Tibial nerve (tissue), 4 donors: Measurements from ENCODE around the gene ANKRD22. TPM values are rescaled to one million over a fixed set of nuclear protein-coding genes. Genes with fewer than 3 reads are reported as not detected.
A peak's percentile ranks its signal among the peaks of the same experiment; 100 is the strongest.

Experiments
- DNase-seq, 2 donors: peaks; one replicate each; pipeline ENCODE4 v3.0.0-alpha.2; 2019; ENCODE audit warnings: low spot score in 2 of 2
- H3K27ac ChIP-seq, 4 donors: fragments of 200-600 bp; sonication (generic) in 3 of 4; one replicate each; pipeline ENCODE4 v1.5.1; 2017 to 2019; ENCODE audit warnings: mild to moderate bottlenecking in 1 of 4
- H3K27me3 ChIP-seq, 2 donors: fragments of 200-600 bp; sonication (generic) in 1 of 2; one replicate each; pipeline versions ENCODE4 v1.5.1 to v1.6.0; 2017 to 2019
- H3K36me3 ChIP-seq, 3 donors: fragments of 200-600 bp; sonication (generic); one replicate each; pipeline ENCODE4 v1.5.1; 2018 to 2019
- H3K4me1 ChIP-seq, 4 donors: fragments of 200-600 bp; sonication (generic) in 3 of 4; one replicate each; pipeline ENCODE4 v1.5.1; 2017 to 2019
- H3K4me3 ChIP-seq, 4 donors: fragments of 200-600 bp; sonication (generic) in 3 of 4; one replicate each; pipeline ENCODE4 v1.5.1; 2017 to 2019; ENCODE audit warnings: mild to moderate bottlenecking in 1 of 4, moderate library complexity in 1 of 4
- H3K9me3 ChIP-seq, 4 donors: fragments of 200-600 bp; sonication (generic) in 3 of 4; one replicate each; pipeline ENCODE4 v1.5.1; 2017 to 2019
- CTCF ChIP-seq, 5 experiments: fragments of 200-600 bp in 3 of 5; fragments of 450-650 bp in 2 of 5; sonication (generic) in 3 of 5; IDR thresholded peaks; one replicate each; pipeline ENCODE4 v1.5.1; 2016 to 2019; ENCODE audit warnings: antibody characterized with exemption in 5 of 5, mild to moderate bottlenecking in 3 of 5, moderate library complexity in 2 of 5
- EP300 ChIP-seq, 2 donors: sonication (generic); formaldehyde crosslinking; IDR thresholded peaks; one replicate each; pipeline ENCODE4 v1.6.1; 2017; ENCODE audit warnings: antibody characterized with exemption in 2 of 2, mild to moderate bottlenecking in 1 of 2
- POLR2A ChIP-seq, 2 donors: fragments of 450-650 bp; IDR thresholded peaks; one replicate each; pipeline ENCODE4 v1.6.1; 2017; ENCODE audit warnings: antibody characterized with exemption in 2 of 2, mild to moderate bottlenecking in 2 of 2, moderate library complexity in 2 of 2
- WGBS, 2 donors: methylation state at CpG; one replicate each; pipeline ENCODE4 v1.1.5; 2018; 5-methylcytosine and 5-hydroxymethylcytosine counted together
- total RNA-seq, 4 donors: library from RNA; depleted of rRNA; stranded (reverse); fragments of >200 nt; gene quantifications; one replicate each; pipeline ENCODE4 v1.1.0, GENCODE V29; 2016

Gene ANKRD22
- total RNA-seq, 4 donors from 2014 or later = not detected

GRCh38 chr10:88895250-88895649, 43.6 kb upstream of the ANKRD22 start:
- Histone ChIP-seq H3K27me3 (no peaks in the 10 kb centered on the region), H3K36me3 (no peaks in the 10 kb centered on the region), H3K4me1 (peaks cover 0 to 39% (median 17%) of the 10 kb centered on the region in 4 donors), H3K4me3 (no peak overlapping the region), H3K27ac (no peak overlapping the region), H3K9me3 (no peaks in the 10 kb centered on the region)
- 61 to 62% methylated on average over 1 of the region's 1 CpG for WGBS, 2 donors
- no peak for TF ChIP-seq EP300 (IDR thresholded peaks at IDR 0.05)
- TF ChIP-seq CTCF (IDR thresholded peaks at IDR 0.05) = no peak
- no peak for TF ChIP-seq POLR2A (IDR thresholded peaks at IDR 0.05)
- no peak for DNase-seq

DNA sequence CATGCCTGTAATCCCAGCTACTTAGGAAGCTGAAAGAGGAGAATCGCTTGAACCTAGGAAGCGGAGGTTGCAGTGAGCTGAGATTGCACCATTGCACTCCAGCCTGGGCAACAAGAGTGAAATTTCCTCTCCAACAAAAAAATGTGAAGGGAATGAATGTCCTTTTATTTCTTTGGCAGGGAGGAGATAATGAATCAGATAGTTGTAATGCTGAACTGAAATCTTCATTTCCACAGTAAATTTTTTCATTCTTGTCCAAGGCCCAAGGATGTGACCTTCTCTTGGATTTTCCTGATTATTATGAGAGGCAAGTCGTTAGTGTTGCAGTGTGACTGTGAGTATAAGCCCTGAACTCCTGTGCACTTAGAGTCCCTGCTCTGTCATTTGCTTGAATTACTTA, 42.0 kb upstream of the ANKRD22 start:
- WGBS, 2 donors = 48 to 52% methylated on average over 3 of the region's 3 CpGs
- Histone ChIP-seq H3K4me1 (peaks cover 0 to 34% (median 15%) of the 10 kb centered on the region in 4 donors), H3K27ac (peak overlapping the region in 2 of 4 donors; percentile 11 to 30), H3K27me3 (no peaks in the 10 kb centered on the region), H3K36me3 (no peaks in the 10 kb centered on the region), H3K9me3 (no peaks in the 10 kb centered on the region), H3K4me3 (no peak overlapping the region)
- peak in 1 of 2 donors; percentile 21 for TF ChIP-seq EP300 (IDR thresholded peaks at IDR 0.05)
- no peak for TF ChIP-seq CTCF (IDR thresholded peaks at IDR 0.05)
- no peak for DNase-seq

GRCh38 chr10:88892222-88892967, 40.8 kb upstream of the ANKRD22 start:
- Histone ChIP-seq H3K9me3 (no peaks in the 10 kb centered on the region), H3K4me1 (peaks cover 0 to 22% (median 12%) of the 10 kb centered on the region in 4 donors), H3K4me3 (no peak overlapping the region), H3K27me3 (no peaks in the 10 kb centered on the region), H3K27ac (no peak overlapping the region), H3K36me3 (no peaks in the 10 kb centered on the region)
- no peak for DNase-seq
- WGBS, 2 donors = 54% methylated on average over 2 of the region's 2 CpGs
- TF ChIP-seq CTCF (IDR thresholded peaks at IDR 0.05) = no peak
- no peak for TF ChIP-seq POLR2A (IDR thresholded peaks at IDR 0.05)
- no peak for TF ChIP-seq EP300 (IDR thresholded peaks at IDR 0.05)

GRCh38 chr10:88890681-88891381, 39.2 kb upstream of the ANKRD22 start:
- WGBS, 2 donors = 90 to 94% methylated on average over 4 of the region's 4 CpGs
- H3K27ac ChIP-seq = no peak overlapping the region

More at GRCh38 chr10:88890681-88891381, 39.2 kb upstream of the ANKRD22 start:
- no peaks in the 10 kb centered on the region for H3K36me3 ChIP-seq
- TF ChIP-seq CTCF (IDR thresholded peaks at IDR 0.05) (no peak), EP300 (IDR thresholded peaks at IDR 0.05) (no peak), POLR2A (IDR thresholded peaks at IDR 0.05) (no peak)
- no peak overlapping the region for H3K4me3 ChIP-seq
- H3K27me3 ChIP-seq = no peaks in the 10 kb centered on the region
- peaks cover 0 to 16% (median 5%) of the 10 kb centered on the region in 4 donors for H3K4me1 ChIP-seq
- no peak for DNase-seq
- no peaks in the 10 kb centered on the region for H3K9me3 ChIP-seq
